ENCODE results near the gene FRAS1.
"Not testable (repeated sequence)": the region's sequence is repeated elsewhere in the genome, so short reads cannot be mapped to it uniquely, and the experiment has no call there.

The FRAS1 gene

DNA sequence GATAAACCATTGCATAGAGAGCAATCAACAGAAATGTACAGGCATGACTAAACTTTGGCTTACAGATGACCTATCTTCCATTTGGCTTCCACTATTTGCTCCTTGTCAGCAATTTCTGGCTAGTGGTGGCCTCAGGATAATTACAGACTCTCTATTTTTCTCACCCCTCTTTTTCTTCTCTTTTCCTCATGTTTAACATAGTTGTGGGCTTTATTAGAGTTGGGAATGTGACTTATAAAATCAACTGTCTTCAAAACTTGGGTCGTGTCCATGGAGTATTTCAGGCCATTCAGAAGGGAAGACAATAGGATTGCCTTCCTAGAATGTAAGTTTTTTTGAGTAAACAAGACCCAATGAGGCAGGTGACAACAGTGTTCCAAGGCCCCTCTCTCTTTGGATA lies 236.2 kb downstream of the FRAS1 start:
- no peak for FAIRE-seq

GRCh38 chr4:78293821-78294301 lies 236.7 kb downstream of the FRAS1 start:
- FAIRE-seq: no peak

DNA sequence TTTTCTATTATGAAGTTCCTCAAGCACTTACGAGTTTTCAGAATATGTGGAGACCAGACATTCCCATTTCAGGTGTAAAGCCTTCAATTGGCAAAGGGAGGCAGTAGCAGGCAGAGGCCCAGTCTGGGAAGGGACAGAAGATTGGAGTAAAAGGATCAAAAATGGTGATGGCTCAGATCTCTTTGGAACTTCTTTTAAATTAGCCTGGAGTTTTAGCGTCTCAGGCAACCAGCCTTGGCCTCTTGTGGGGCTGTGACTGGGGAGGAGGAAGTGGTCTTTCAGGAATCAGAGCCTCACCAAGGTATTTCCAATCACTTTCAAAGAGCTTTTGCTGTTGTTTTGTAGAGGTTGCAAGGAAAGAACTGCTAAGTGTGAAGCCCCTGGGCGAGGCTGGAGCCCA lies 239.1 kb downstream of the FRAS1 start:
- no peak for FAIRE-seq

DNA sequence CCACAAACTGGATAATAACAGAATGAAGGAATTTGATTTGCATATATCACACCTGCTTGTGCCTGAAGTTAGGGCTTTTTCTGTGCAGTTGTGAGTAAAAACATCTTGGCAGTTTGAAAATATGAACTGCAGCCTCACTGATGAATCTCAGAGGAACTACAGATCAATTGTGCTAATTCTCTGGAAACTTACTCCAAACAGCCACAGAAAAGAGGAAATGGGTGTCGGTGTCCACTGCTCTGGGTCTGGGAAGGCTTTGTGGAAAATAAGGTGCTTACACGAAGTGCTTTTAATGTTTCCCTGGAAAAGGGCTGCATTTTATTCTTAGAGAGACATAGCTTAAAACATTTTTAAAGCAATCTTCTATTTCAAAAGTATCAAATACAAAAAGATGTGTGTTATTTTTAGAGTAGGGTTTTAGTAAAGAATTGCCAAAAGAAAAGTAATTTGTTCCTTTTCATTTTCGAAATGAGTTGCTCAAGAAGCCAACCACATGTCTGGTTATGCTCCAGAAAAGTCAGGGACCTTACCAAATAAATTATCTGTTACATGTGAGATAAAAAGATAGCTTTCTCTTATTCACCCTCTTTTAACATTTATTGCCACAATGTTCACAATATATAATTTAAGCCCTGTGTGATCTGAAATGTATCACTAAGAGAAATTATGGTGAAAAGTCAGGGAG lies 240.1 kb downstream of the FRAS1 start:
- no peak for FAIRE-seq

- FAIRE-seq: no peak
These were observed 241.5 kb downstream of the FRAS1 start for GRCh38 chr4:78298618-78299017.

GRCh38 chr4:78299565-78299972 lies 242.4 kb downstream of the FRAS1 start:
- no peak for FAIRE-seq

DNA sequence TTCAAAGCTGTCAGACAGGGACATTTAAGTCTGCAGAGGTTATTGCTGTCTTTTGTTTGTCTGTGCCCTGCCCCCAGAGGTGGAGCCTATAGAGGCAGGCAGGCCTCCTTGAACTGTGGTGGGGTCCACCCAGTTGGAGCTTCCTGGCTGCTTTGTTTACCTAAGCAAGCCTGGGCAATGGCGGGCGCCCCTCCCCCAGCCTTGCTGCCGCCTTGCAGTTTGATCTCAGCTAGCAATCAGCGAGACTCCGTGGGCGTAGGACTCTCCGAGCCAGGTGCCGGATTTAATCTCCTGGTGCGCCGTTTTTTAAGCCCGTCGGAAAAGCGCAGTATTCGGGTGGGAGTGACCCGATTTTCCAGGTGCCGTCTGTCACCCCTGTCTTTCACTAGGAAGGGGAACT lies 250.1 kb downstream of the FRAS1 start:
- FAIRE-seq: not testable (repeated sequence)

GRCh38 chr4:78308517-78308916 lies 251.4 kb downstream of the FRAS1 start:
- no peak for FAIRE-seq

DNA sequence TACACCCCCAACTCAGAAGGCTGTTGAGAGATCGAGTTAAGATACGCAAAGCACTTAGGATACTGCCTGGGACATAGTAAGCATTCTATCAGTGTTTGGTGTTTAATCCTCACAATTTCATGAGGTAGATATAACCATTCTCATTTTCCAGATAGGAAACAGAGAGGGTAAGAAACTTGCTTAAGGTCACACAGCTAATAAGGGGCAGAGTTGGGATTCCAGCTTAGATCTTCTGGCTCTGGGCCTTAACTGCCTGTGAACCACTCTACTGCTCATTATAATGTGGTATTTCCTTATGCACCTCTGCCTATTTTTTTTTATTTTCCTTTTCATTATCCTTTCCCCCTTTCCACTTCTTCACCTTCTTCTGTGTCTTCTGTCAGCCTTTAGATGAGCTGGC lies 252.2 kb downstream of the FRAS1 start:
- FAIRE-seq: no peak

DNA sequence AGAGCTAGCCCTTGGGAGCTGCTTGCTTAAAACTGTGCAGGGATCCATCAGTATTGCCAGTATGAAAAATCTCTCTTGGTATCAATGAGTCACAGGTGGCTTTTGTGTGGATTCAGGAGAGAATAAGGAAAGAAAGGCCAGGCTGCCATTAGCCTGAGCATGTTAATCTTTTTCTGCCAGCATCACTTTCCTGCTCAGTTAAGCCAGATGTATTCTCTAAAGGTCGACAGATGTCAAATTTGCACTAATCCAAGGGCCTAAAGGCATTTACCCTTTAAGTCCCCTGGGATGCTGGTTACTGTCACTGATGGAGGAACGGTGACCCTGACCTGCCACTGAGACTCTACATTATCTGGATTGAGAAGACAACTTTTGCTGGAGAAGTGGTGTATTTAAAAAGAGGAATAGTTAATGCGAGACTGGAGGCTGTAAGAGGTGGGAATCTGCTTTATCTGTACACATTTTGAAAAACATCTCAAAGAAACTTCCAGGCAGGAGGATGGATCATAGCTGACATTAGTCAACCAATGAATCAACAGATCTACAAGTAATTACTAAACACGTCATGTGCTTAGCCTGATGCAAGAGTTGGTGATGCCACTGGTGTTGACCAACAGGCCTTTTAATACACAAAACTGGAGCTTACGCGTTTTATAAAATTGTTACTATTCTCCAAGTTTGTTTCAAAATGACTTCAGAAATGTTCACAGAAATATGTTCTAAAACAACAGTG lies 253.1 kb downstream of the FRAS1 start:
- FAIRE-seq: no peak

DNA sequence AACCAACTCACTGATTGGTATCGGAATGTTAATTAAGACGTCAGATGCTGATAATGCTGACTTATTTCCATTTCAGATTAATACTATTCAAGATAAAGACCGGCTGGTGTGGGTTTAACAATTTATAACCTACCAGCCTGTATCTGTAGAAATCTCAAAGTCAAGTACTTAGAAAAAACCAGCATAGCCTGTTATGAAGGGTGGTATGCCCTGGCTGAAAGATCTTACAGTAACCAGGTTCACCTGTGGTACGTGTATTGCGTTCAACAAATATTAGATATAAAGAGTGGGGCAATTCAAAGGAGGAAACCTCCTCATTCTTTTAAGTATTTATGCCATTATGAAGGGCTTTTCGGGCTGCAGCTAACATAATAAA lies 253.6 kb downstream of the FRAS1 start:
- no peak for FAIRE-seq

- no peak for FAIRE-seq
These were observed 254.2 kb downstream of the FRAS1 start for GRCh38 chr4:78311306-78311705.

GRCh38 chr4:78312989-78313753 lies 256.0 kb downstream of the FRAS1 start:
- FAIRE-seq: no peak

GRCh38 chr4:78313754-78314120 lies 256.6 kb downstream of the FRAS1 start:
- FAIRE-seq: no peak

DNA sequence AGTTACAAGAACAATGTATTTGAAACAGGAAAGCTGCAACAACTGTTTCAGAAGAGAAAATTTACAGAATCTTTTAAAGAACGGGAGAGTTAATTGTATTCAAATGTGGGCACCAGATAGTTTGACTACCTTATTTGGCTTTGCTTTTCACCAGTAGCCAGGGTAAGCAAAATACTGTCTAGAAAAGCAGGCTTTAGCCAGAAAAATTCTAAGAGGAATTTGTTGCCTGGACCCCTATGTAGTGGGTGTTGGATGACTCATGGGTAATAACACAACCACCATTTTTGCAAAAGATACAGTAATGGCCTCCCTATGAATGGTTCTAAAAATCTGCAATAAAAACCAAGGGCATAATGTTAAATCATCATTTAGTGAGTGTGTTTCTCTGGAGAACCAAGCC lies 261.0 kb downstream of the FRAS1 start:
- FAIRE-seq: no peak

DNA sequence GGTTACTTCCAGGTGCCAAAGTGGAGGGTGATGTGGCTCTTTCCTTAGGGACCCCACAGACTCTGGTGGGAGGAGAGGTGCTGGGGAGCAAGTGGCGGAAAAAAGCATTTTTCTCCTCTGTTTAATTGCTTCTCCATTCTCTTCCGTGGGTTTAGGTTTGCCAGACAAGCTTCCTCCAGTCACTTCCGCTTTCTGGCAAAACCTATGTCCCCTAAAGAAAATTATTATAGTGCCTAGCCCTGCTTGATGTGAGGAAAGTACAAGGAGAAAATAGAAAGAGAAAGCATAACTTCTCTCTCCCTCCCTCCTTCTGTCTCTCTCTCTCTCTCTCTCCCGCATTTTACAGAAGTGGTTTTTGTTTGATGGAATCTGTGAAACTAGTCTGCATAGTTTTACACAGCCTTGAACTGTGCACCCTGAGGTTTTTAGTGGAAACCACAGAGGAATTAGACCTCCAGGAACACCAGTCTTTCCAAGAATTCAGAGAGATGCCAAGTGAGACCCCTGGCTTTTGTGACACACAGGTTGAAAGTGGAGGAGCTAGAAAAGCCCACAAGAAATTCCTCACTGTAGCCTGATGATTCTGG lies 263.3 kb downstream of the FRAS1 start:
- no peak for FAIRE-seq

DNA sequence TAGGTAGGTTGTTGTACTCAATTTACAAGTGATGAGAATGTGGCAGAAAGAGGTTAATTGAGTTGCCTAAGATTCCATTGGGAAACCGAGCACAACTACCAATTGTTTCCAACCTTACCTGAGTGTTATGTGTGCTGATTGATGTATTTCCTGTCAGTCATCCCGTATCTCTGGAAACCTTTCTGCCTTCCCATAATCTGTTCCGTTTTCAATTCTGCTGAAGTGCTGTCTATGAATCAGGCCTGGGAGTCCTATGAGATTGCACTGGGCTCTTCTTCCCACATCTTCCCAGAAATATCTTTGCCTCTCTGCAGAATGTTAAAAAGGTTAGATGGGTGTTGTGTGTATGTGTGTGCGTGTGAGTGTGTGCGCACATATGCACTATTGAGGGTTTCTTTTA lies 264.9 kb downstream of the FRAS1 start:
- FAIRE-seq: no peak

DNA sequence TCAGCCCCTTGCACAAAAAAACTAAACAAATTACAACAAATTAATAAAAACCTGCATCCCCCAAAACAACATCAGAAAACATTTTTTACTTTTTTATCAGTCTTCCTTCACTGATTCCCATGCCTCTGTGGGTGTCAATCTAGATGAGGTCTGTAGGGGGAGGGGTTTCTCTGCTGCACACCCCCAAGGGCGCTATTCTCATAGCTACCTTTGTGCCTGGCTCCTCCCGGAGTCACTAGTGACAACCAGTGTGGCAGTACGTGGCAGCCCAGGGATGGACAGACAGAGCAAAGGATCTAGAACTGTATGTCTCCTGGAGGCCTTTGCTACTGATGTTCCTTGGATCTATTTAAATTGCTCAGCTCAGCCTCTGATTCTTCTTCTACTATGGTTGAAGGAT lies 266.3 kb downstream of the FRAS1 start:
- FAIRE-seq: no peak

DNA sequence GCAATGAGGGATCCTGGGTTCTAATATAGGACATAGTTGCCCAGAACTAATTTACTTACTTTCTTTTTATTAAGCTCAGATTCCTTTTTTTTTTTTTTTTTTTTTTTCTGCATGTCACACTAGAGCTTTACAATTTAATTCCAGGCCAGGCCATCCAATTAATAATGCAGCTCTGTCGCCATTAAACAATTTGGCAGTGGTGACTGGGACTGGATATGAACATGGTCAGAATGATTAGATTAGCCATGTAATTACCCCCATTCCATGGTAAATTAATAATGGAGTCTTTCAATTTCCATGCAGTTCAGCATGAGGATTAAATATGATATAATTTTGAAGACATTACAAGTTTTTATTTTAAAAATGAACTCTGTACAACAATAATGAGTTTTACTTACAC lies 267.5 kb downstream of the FRAS1 start:
- FAIRE-seq: no peak

DNA sequence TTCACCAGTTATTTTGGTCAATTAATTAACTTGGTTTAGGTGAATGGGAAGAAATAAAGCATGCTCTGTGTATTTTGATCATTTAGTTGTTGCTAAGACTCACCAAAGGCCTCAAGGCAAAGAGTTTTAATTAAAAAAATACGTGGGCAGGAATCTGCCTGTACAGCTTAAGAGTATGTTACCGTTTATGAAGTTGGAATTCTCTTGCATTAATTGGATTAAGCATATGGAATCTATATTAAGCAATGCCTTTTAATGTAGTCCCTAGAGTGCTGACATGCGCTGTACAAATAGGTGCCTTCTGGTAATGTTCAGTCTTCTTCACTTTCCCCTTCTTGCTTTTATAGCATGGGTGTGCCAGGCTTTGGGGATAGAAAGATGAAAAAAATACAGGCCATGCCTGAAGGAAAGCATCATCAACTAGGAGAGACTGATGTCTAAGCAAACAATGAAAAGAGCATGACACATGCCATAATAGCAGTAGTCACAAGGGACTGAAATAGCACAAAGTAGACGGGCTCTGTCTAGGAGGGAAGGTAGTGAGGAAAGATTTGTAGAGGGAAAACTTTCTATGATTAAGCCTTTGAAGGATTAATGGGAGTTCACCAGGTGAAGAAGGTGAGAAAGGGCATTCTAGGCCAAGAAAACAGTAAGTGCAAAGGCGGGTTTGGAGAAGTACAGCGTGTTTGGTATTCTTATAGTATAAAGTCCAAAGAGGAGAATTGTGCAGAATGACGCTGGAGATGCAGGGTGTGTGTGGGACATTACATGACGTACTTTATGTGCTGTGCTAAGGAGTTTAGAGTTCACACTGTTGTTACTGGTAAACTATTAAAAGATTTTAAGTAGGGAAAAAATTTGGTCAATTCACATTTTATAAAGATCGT lies 268.4 kb downstream of the FRAS1 start:
- FAIRE-seq: no peak

- not testable (repeated sequence) for FAIRE-seq
These were observed 271.5 kb downstream of the FRAS1 start for GRCh38 chr4:78328591-78328990.

DNA sequence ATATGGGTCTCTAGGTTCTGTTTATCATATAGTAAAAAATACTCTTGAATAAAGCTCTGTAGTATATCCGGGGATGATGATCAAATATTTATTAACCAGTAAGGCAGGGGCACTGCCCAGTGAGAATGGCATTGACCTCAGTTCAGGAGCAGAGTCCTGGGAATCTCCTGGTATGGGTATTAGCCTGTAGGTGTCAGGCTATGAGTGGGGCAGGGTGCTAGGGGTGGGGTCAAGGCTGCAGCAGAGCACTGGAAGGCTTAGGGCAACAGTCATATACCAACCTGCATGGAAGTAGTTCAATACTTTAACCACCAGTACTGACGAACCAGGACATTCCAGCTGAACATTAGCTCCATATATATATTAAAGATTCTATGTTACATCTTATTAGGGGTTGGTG lies 274.1 kb downstream of the FRAS1 start:
- no peak for FAIRE-seq

GRCh38 chr4:78331965-78332364 lies 274.8 kb downstream of the FRAS1 start:
- FAIRE-seq: no peak
